Upper lobe of right lung (tissue), 1 donor: ENCODE measurements around the gene INA. TPM values are rescaled to one million over a fixed set of nuclear protein-coding genes. Genes with fewer than 3 reads are reported as not detected.

Experiments used
- ATAC-seq: fragments of 200-7000 bp; cut with Tn5 transposase; one replicate; pipeline ENCODE4 v1.9.1; 2020; ENCODE audit warnings: mild to moderate bottlenecking, moderate library complexity
- DNase-seq: peaks from one replicate; pipeline ENCODE4 v3.0.0-alpha.2; 2020
- H3K27ac ChIP-seq: fragments of 200-600 bp; one replicate; pipeline ENCODE4 v1.8.0; 2022
- H3K27me3 ChIP-seq: fragments of 200-600 bp; one replicate; pipeline ENCODE4 v1.8.0; 2022; ENCODE audit warnings: mild to moderate bottlenecking
- H3K36me3 ChIP-seq: fragments of 200-600 bp; one replicate; pipeline ENCODE4 v1.8.0; 2022
- H3K4me1 ChIP-seq: fragments of 200-600 bp; one replicate; pipeline ENCODE4 v1.8.0; 2022
- H3K4me3 ChIP-seq: fragments of 200-600 bp; one replicate; pipeline ENCODE4 v1.8.0; 2022; ENCODE audit warnings: mild to moderate bottlenecking
- H3K9me3 ChIP-seq: fragments of 200-600 bp; one replicate; pipeline ENCODE4 v1.8.0; 2022
- CTCF ChIP-seq: fragments of 200-600 bp; IDR thresholded peaks from one replicate; pipeline ENCODE4 v1.8.0; 2022; ENCODE audit warnings: antibody characterized with exemption
- intact Hi-C: fragments of 100-400 bp; cut with DNase I; formaldehyde crosslinking; loops from one replicate; pipeline ENCODE4 v1.11.0; 2022
- total RNA-seq: library from RNA; stranded (reverse); fragmentation: NEBNext Ultra II Directional; extraction: Animal tissue kit (Norgen Biotek cat#: 25700); gene quantifications from one replicate; pipeline ENCODE4 v1.2.1, GENCODE V29; 2021
- donor health status: DM: no; HTN: yes; CAD: no; lungs with severe emphysema.

INA gene
- total RNA-seq, 1 donor from 2014 or later, result not detected

DNA sequence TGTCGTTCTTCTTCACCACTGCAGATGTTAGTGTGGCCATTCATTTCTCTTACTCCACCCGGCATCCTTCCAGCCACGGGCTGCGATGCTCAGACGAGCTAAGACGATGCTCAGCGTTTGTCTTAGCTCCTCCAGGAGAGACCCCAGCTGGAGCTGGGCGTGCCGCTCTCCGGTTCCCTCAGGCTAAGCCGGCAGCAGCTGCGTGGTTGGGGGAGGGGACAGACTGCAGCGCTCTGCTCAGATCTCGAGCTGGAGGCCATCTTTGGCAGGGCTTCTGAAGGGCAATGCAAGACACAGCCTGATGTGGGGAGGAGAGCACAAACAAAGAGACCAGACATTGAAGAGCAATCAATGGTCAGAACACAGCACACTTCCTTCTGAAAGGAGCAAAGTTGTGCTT is 4.8 kb downstream of the INA start:
- H3K4me3 ChIP-seq, result no peak overlapping the region
- no peaks in the 10 kb centered on the region for H3K36me3 ChIP-seq
- ATAC-seq (no peak), DNase-seq (peak; percentile 38)
- TF ChIP-seq CTCF, result no peak
- H3K4me1 ChIP-seq, result peaks cover 7% of the 10 kb centered on the region
- H3K27ac ChIP-seq, result no peak overlapping the region
- H3K27me3 ChIP-seq, result peaks cover 80% of the 10 kb centered on the region
- intact Hi-C loops, result no loop called here
- no peaks in the 10 kb centered on the region for H3K9me3 ChIP-seq

GRCh38 chr10:103282961-103283360 is 6.0 kb downstream of the INA start:
- Histone ChIP-seq H3K27me3 (peaks cover 74% of the 10 kb centered on the region), H3K4me1 (no peaks in the 10 kb centered on the region), H3K9me3 (no peaks in the 10 kb centered on the region), H3K4me3 (no peak overlapping the region), H3K36me3 (no peaks in the 10 kb centered on the region), H3K27ac (no peak overlapping the region)
- TF ChIP-seq CTCF, result no peak
- intact Hi-C loops, result no loop called here
- ATAC-seq (no peak), DNase-seq (no peak)

DNA sequence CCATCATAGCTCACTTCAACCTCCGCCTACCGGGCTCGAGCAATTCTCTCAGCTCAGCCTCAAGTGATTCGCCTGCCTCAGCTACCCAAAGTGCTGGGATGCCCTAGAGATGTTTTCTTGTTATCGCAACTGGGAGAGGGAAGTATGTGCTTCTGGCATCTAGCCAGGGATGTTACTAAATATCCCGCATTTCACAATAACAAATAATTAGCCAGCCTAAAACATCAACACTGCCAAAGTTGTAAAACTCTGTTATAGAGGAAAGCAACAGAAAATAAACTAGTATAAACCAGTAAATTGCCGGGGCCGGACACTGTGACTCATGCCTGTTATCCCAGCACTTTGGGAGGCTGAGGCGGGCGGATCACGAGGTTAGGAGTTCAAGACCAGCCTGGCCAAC is 7.2 kb downstream of the INA start:
- Histone ChIP-seq H3K9me3 (no peaks in the 10 kb centered on the region), H3K4me3 (no peak overlapping the region), H3K36me3 (no peaks in the 10 kb centered on the region), H3K4me1 (no peaks in the 10 kb centered on the region), H3K27me3 (peaks cover 73% of the 10 kb centered on the region), H3K27ac (no peak overlapping the region)
- ATAC-seq (no peak), DNase-seq (no peak)
- TF ChIP-seq CTCF, result no peak
- intact Hi-C loops, result no loop called here

DNA sequence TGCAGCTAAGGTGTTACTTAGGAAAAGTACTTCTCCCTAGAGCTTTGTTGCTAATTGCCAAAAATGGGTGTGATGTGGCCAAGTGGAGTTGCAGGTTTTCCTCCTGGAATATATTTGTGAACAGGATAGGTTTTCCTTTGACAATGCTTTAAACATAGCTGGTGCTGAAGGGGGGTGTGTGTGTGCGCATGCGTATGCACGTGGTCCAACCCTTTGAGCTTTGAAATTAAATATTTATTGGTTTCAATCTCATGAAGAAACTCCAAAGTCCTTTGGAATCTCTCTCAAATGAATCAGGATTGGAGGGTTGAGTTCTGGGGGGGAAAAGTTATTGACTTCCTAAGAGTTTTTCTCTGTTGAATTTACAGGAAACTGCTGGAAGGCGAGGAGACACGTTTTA is 11.1 kb downstream of the INA start:
- intact Hi-C loops, result no loop called here
- Histone ChIP-seq H3K4me3 (no peak overlapping the region), H3K36me3 (no peaks in the 10 kb centered on the region), H3K27ac (no peak overlapping the region), H3K4me1 (no peaks in the 10 kb centered on the region), H3K9me3 (no peaks in the 10 kb centered on the region), H3K27me3 (peaks cover 62% of the 10 kb centered on the region)
- no peak for DNase-seq
- no peak for TF ChIP-seq CTCF
- ATAC-seq, result no peak

DNA sequence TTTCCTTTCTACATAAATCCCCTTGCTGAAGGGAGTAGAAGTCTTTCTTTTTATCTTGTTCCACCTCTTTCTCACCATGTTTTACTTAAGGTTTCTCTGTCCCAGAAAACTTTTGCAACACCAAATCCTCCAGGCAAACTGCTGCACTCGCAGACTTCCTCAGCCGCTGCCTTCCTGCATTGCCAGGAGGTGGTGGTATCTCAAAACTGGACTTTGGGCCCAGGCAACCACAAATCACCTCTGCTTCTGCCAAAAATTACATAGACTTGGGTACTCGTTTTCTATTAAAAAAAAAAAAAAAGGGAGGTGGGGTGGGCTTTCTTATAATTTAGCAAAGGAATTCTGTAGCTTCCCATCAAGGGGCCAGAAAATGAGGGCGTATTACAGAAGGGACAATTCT is 14.7 kb downstream of the INA start:
- no peaks in the 10 kb centered on the region for H3K36me3 ChIP-seq
- intact Hi-C loops, result no loop called here
- no peak for TF ChIP-seq CTCF
- ATAC-seq, result no peak
- H3K27me3 ChIP-seq, result peaks cover 33% of the 10 kb centered on the region
- no peaks in the 10 kb centered on the region for H3K9me3 ChIP-seq
- no peaks in the 10 kb centered on the region for H3K4me1 ChIP-seq
- no peak overlapping the region for H3K4me3 ChIP-seq
- DNase-seq, result no peak
- no peak overlapping the region for H3K27ac ChIP-seq

- no peaks in the 10 kb centered on the region for H3K9me3 ChIP-seq
- H3K4me3 ChIP-seq, result no peak overlapping the region
- no peak for TF ChIP-seq CTCF
- no peaks in the 10 kb centered on the region for H3K36me3 ChIP-seq
- DNase-seq (no peak), ATAC-seq (no peak)
- intact Hi-C loops, result no loop called here
- H3K27me3 ChIP-seq, result peaks cover 5% of the 10 kb centered on the region
- H3K4me1 ChIP-seq, result no peaks in the 10 kb centered on the region
- H3K27ac ChIP-seq, result no peak overlapping the region
Measured at GRCh38 chr10:103295374-103296015, 18.6 kb downstream of the INA start.
